ENCODE results near the gene RAPGEF2.
A peak's percentile ranks its signal among the peaks of the same experiment; 100 is the strongest.

RAPGEF2 gene

GRCh38 chr4:159191989-159192388 lies 89.1 kb downstream of the RAPGEF2 start:
- no peak overlapping the region for H3K18ac ChIP-seq (ENCODE audit: low read depth in 1 of 2, low read length in 2 of 2)
- H3K79me1 ChIP-seq (replicated peaks; ENCODE audit: low read length, poor library complexity, severe bottlenecking): peaks cover 22% of the 10 kb centered on the region
- H2AK5ac ChIP-seq (ENCODE audit: low read length, severe bottlenecking): no peak overlapping the region
- WGBS: 41% methylated on average over 4 of the region's 5 CpGs
- peaks cover 2 to 11% of the 10 kb centered on the region in 2 experiments for H3K36me3 ChIP-seq (ENCODE audit: control insufficient read depth in 1 of 2, insufficient read depth in 2 of 2, low read depth in 1 of 2, low read length in 2 of 2)
- no peak overlapping the region for H2AFZ ChIP-seq (ENCODE audit: low read depth, low read length)
- no peak overlapping the region for H4K91ac ChIP-seq (ENCODE audit: low read length)
- H3K14ac ChIP-seq (ENCODE audit: low read length in 2 of 2): no peak overlapping the region
- H3K4ac ChIP-seq (ENCODE audit: low read depth in 1 of 2, low read length in 2 of 2): no peak overlapping the region
- H3K9ac ChIP-seq (ENCODE audit: low read length): no peak overlapping the region
- peaks cover 2% of the 10 kb centered on the region for H3K4me1 ChIP-seq (ENCODE audit: control insufficient read depth, insufficient read depth, low read depth, low read length)
- H3K4me2 ChIP-seq (ENCODE audit: low read length, poor library complexity, severe bottlenecking): no peak overlapping the region
- H3K4me3 ChIP-seq (ENCODE audit: insufficient read depth in 1 of 2, low read depth in 1 of 2, low read length in 2 of 2): no peak overlapping the region
- no peak overlapping the region for H2BK15ac ChIP-seq (ENCODE audit: low read depth, poor library complexity, severe bottlenecking)
- H3K23ac ChIP-seq (ENCODE audit: low read length in 2 of 2): no peak overlapping the region
- no peak overlapping the region for H4K8ac ChIP-seq (ENCODE audit: low read length)
- no peaks in the 10 kb centered on the region for H3K27me3 ChIP-seq (ENCODE audit: control insufficient read depth in 1 of 2, insufficient read depth in 1 of 2, low read length in 2 of 2)
- H2BK120ac ChIP-seq (ENCODE audit: low read depth, low read length): peak overlapping the region; percentile 49
- H2BK5ac ChIP-seq (ENCODE audit: low read depth, low read length, poor library complexity, severe bottlenecking): no peak overlapping the region
- H3K27ac ChIP-seq (ENCODE audit: low read length, poor library complexity, severe bottlenecking): no peak overlapping the region
- H3K9me3 ChIP-seq (ENCODE audit: control insufficient read depth, low read length): no peaks in the 10 kb centered on the region
- no peak overlapping the region for H2BK12ac ChIP-seq (ENCODE audit: low read length in 2 of 2)
- peak; percentile 72 for DNase-seq

GRCh38 chr4:159193046-159193620 lies 90.3 kb downstream of the RAPGEF2 start:
- Histone ChIP-seq H3K9ac (ENCODE audit: low read length) (peak overlapping the region; percentile 45), H3K23ac (ENCODE audit: low read length in 2 of 2) (no peak overlapping the region), H2AFZ (ENCODE audit: low read depth, low read length) (no peak overlapping the region), H3K14ac (ENCODE audit: low read length in 2 of 2) (no peak overlapping the region), H3K27me3 (ENCODE audit: control insufficient read depth in 1 of 2, insufficient read depth in 1 of 2, low read length in 2 of 2) (no peaks in the 10 kb centered on the region), H3K36me3 (ENCODE audit: control insufficient read depth in 1 of 2, insufficient read depth in 2 of 2, low read depth in 1 of 2, low read length in 2 of 2) (peaks cover 2 to 11% of the 10 kb centered on the region in 2 experiments), H2BK15ac (ENCODE audit: low read depth, poor library complexity, severe bottlenecking) (no peak overlapping the region), H3K18ac (ENCODE audit: low read depth in 1 of 2, low read length in 2 of 2) (no peak overlapping the region), H2BK12ac (ENCODE audit: low read length in 2 of 2) (no peak overlapping the region), H2BK120ac (ENCODE audit: low read depth, low read length) (no peak overlapping the region), H4K91ac (ENCODE audit: low read length) (no peak overlapping the region), H4K8ac (ENCODE audit: low read length) (no peak overlapping the region), H3K4ac (ENCODE audit: low read depth in 1 of 2, low read length in 2 of 2) (no peak overlapping the region), H3K4me2 (ENCODE audit: low read length, poor library complexity, severe bottlenecking) (no peak overlapping the region), H2AK5ac (ENCODE audit: low read length, severe bottlenecking) (no peak overlapping the region), H3K27ac (ENCODE audit: low read length, poor library complexity, severe bottlenecking) (no peak overlapping the region), H3K9me3 (ENCODE audit: control insufficient read depth, low read length) (no peaks in the 10 kb centered on the region), H3K4me3 (ENCODE audit: insufficient read depth in 1 of 2, low read depth in 1 of 2, low read length in 2 of 2) (no peak overlapping the region), H3K79me1 (replicated peaks; ENCODE audit: low read length, poor library complexity, severe bottlenecking) (peaks cover 22% of the 10 kb centered on the region), H2BK5ac (ENCODE audit: low read depth, low read length, poor library complexity, severe bottlenecking) (no peak overlapping the region), H3K4me1 (ENCODE audit: control insufficient read depth, insufficient read depth, low read depth, low read length) (peaks cover 2% of the 10 kb centered on the region)
- DNase-seq: no peak
- WGBS: 100% methylated on average over 1 of the region's 1 CpG

- 94% methylated on average over 2 of the region's 5 CpGs for WGBS
- H3K4me3 ChIP-seq (ENCODE audit: insufficient read depth in 1 of 2, low read depth in 1 of 2, low read length in 2 of 2): no peak overlapping the region
- peaks cover 17% of the 10 kb centered on the region for H3K79me1 ChIP-seq (replicated peaks; ENCODE audit: low read length, poor library complexity, severe bottlenecking)
- H3K9me3 ChIP-seq (ENCODE audit: control insufficient read depth, low read length): no peaks in the 10 kb centered on the region
- no peak for DNase-seq
- H2BK120ac ChIP-seq (ENCODE audit: low read depth, low read length): no peak overlapping the region
- H3K27me3 ChIP-seq (ENCODE audit: control insufficient read depth in 1 of 2, insufficient read depth in 1 of 2, low read length in 2 of 2): no peaks in the 10 kb centered on the region
- no peak overlapping the region for H4K8ac ChIP-seq (ENCODE audit: low read length)
- no peak overlapping the region for H4K91ac ChIP-seq (ENCODE audit: low read length)
- H2AK5ac ChIP-seq (ENCODE audit: low read length, severe bottlenecking): no peak overlapping the region
- H3K4me2 ChIP-seq (ENCODE audit: low read length, poor library complexity, severe bottlenecking): no peak overlapping the region
- no peak overlapping the region for H3K9ac ChIP-seq (ENCODE audit: low read length)
- no peak overlapping the region for H2AFZ ChIP-seq (ENCODE audit: low read depth, low read length)
- no peak overlapping the region for H3K18ac ChIP-seq (ENCODE audit: low read depth in 1 of 2, low read length in 2 of 2)
- peaks cover 3% of the 10 kb centered on the region for H3K4me1 ChIP-seq (ENCODE audit: control insufficient read depth, insufficient read depth, low read depth, low read length)
- H2BK15ac ChIP-seq (ENCODE audit: low read depth, poor library complexity, severe bottlenecking): no peak overlapping the region
- no peak overlapping the region for H2BK5ac ChIP-seq (ENCODE audit: low read depth, low read length, poor library complexity, severe bottlenecking)
- H3K36me3 ChIP-seq (ENCODE audit: control insufficient read depth in 1 of 2, insufficient read depth in 2 of 2, low read depth in 1 of 2, low read length in 2 of 2): peaks cover 2 to 11% of the 10 kb centered on the region in 2 experiments
- no peak overlapping the region for H3K23ac ChIP-seq (ENCODE audit: low read length in 2 of 2)
- H3K4ac ChIP-seq (ENCODE audit: low read depth in 1 of 2, low read length in 2 of 2): no peak overlapping the region
- no peak overlapping the region for H3K27ac ChIP-seq (ENCODE audit: low read length, poor library complexity, severe bottlenecking)
- no peak overlapping the region for H3K14ac ChIP-seq (ENCODE audit: low read length in 2 of 2)
- H2BK12ac ChIP-seq (ENCODE audit: low read length in 2 of 2): no peak overlapping the region
Measured at GRCh38 chr4:159195361-159195769, 92.5 kb downstream of the RAPGEF2 start.

- H2BK120ac ChIP-seq (ENCODE audit: low read depth, low read length): no peak overlapping the region
- WGBS: 97% methylated on average over 3 of the region's 4 CpGs
- H2BK12ac ChIP-seq (ENCODE audit: low read length in 2 of 2): no peak overlapping the region
Measured at GRCh38 chr4:159197260-159197884, 94.5 kb downstream of the RAPGEF2 start.

More at GRCh38 chr4:159197260-159197884, 94.5 kb downstream of the RAPGEF2 start:
- H3K27me3 ChIP-seq (ENCODE audit: control insufficient read depth in 1 of 2, insufficient read depth in 1 of 2, low read length in 2 of 2): no peaks in the 10 kb centered on the region
- no peaks in the 10 kb centered on the region for H3K9me3 ChIP-seq (ENCODE audit: control insufficient read depth, low read length)
- peaks cover 16% of the 10 kb centered on the region for H3K79me1 ChIP-seq (replicated peaks; ENCODE audit: low read length, poor library complexity, severe bottlenecking)
- no peak overlapping the region for H3K27ac ChIP-seq (ENCODE audit: low read length, poor library complexity, severe bottlenecking)
- no peak overlapping the region for H3K4ac ChIP-seq (ENCODE audit: low read depth in 1 of 2, low read length in 2 of 2)
- no peak overlapping the region for H2BK5ac ChIP-seq (ENCODE audit: low read depth, low read length, poor library complexity, severe bottlenecking)
- H3K23ac ChIP-seq (ENCODE audit: low read length in 2 of 2): no peak overlapping the region
- peaks cover 2% of the 10 kb centered on the region for H3K4me1 ChIP-seq (ENCODE audit: control insufficient read depth, insufficient read depth, low read depth, low read length)
- H3K14ac ChIP-seq (ENCODE audit: low read length in 2 of 2): no peak overlapping the region
- H3K18ac ChIP-seq (ENCODE audit: low read depth in 1 of 2, low read length in 2 of 2): no peak overlapping the region
- H3K36me3 ChIP-seq (ENCODE audit: control insufficient read depth in 1 of 2, insufficient read depth in 2 of 2, low read depth in 1 of 2, low read length in 2 of 2): peaks cover 2 to 11% of the 10 kb centered on the region in 2 experiments
- H2AFZ ChIP-seq (ENCODE audit: low read depth, low read length): no peak overlapping the region
- H4K8ac ChIP-seq (ENCODE audit: low read length): no peak overlapping the region
- no peak overlapping the region for H3K4me3 ChIP-seq (ENCODE audit: insufficient read depth in 1 of 2, low read depth in 1 of 2, low read length in 2 of 2)
- no peak overlapping the region for H2AK5ac ChIP-seq (ENCODE audit: low read length, severe bottlenecking)
- no peak overlapping the region for H2BK15ac ChIP-seq (ENCODE audit: low read depth, poor library complexity, severe bottlenecking)
- no peak overlapping the region for H3K9ac ChIP-seq (ENCODE audit: low read length)
- no peak for DNase-seq
- H3K4me2 ChIP-seq (ENCODE audit: low read length, poor library complexity, severe bottlenecking): no peak overlapping the region
- no peak overlapping the region for H4K91ac ChIP-seq (ENCODE audit: low read length)

Measured in mesenchymal stem cell (in vitro differentiated cells and primary cell).